ENCODE measurements around the gene PEDS1.

GRCh38 chr20:50149481-50150254 is 3.9 kb downstream of the PEDS1 start:
- TF ChIP-seq, protein P1, sequence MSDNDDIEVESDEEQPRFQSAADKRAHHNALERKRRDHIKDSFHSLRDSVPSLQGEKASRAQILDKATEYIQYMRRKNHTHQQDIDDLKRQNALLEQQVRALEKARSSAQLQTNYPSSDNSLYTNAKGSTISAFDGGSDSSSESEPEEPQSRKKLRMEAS (IDR thresholded peaks at IDR 0.05), result no peak
- TF ChIP-seq, protein P2, sequence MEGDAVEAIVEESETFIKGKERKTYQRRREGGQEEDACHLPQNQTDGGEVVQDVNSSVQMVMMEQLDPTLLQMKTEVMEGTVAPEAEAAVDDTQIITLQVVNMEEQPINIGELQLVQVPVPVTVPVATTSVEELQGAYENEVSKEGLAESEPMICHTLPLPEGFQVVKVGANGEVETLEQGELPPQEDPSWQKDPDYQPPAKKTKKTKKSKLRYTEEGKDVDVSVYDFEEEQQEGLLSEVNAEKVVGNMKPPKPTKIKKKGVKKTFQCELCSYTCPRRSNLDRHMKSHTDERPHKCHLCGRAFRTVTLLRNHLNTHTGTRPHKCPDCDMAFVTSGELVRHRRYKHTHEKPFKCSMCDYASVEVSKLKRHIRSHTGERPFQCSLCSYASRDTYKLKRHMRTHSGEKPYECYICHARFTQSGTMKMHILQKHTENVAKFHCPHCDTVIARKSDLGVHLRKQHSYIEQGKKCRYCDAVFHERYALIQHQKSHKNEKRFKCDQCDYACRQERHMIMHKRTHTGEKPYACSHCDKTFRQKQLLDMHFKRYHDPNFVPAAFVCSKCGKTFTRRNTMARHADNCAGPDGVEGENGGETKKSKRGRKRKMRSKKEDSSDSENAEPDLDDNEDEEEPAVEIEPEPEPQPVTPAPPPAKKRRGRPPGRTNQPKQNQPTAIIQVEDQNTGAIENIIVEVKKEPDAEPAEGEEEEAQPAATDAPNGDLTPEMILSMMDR (IDR thresholded peaks at IDR 0.05; ENCODE audit: low read depth, low read length, missing input control), result no peak
- TF ChIP-seq RAD21 (IDR thresholded peaks at IDR 0.05) (no peak), GABPA (IDR thresholded peaks at IDR 0.05 in 1 of 2, conservative IDR thresholded peaks at IDR 0.05 in 1 of 2) (no peak)
